Lung (tissue), 12 donors: ENCODE results near the gene ENPP1. TPM values are rescaled to one million over a fixed set of nuclear protein-coding genes. Genes with fewer than 3 reads are reported as not detected.

Experiments
- ATAC-seq: fragments of 200-7000 bp; cut with Tn5 transposase; one replicate; pipeline ENCODE4 v1.9.1; 2020; ENCODE audit warnings: moderate number of reproducible peaks; ENCODE audit not compliant: insufficient read depth, low FRiP score
- DNase-seq, 3 donors: peaks; one replicate each; pipeline ENCODE4 v3.0.0-alpha.2; 2013 to 2017
- H3K27ac ChIP-seq, 2 donors: one replicate each; pipeline ENCODE4 v1.5.1; 2013; ENCODE audit warnings: mild to moderate bottlenecking in 2 of 2, moderate library complexity in 2 of 2, control low read depth in 1 of 2, inconsistent platforms in 1 of 2, low read depth in 1 of 2, low read length in 1 of 2
- H3K27me3 ChIP-seq, 3 donors: one replicate each; pipeline ENCODE4 v1.5.1; 2013; ENCODE audit warnings: low read length in 2 of 3; ENCODE audit not compliant: control insufficient read depth in 3 of 3, insufficient read depth in 3 of 3
- H3K36me3 ChIP-seq, 4 donors: one replicate each; pipeline ENCODE4 v1.5.1; 2013; ENCODE audit warnings: low read length in 4 of 4, mild to moderate bottlenecking in 1 of 4, moderate library complexity in 1 of 4; ENCODE audit not compliant: control insufficient read depth in 4 of 4, insufficient read depth in 4 of 4
- H3K4me1 ChIP-seq, 5 donors: one replicate each; pipeline ENCODE4 v1.5.1; 2013; ENCODE audit warnings: low read length in 5 of 5, mild to moderate bottlenecking in 2 of 5, moderate library complexity in 1 of 5; ENCODE audit not compliant: control insufficient read depth in 5 of 5, insufficient read depth in 5 of 5
- H3K4me3 ChIP-seq: one replicate; pipeline ENCODE4 v1.5.1; 2013; ENCODE audit warnings: mild to moderate bottlenecking, control low read depth, moderate library complexity
- H3K9ac ChIP-seq, 2 donors: one replicate each; pipeline ENCODE4 v1.5.1; 2013; ENCODE audit warnings: low read length in 2 of 2, control low read depth in 1 of 2; ENCODE audit not compliant: insufficient read depth in 1 of 2
- H3K9me3 ChIP-seq, 4 donors: one replicate each; pipeline ENCODE4 v1.5.1; 2013; ENCODE audit warnings: low read length in 3 of 4, mild to moderate bottlenecking in 1 of 4, moderate library complexity in 1 of 4; ENCODE audit not compliant: control insufficient read depth in 4 of 4, insufficient read depth in 3 of 4
- whole genome bisulfite sequencing, 2 donors: extraction: QIAGEN DNeasy Blood & Tissue Kit; methylation state at CpG; one replicate each; pipeline ENCODE4 v1.1.7; 2013; 5-methylcytosine and 5-hydroxymethylcytosine counted together
- polyA plus RNA-seq, 2 donors: library from polyadenylated mRNA; stranded (reverse); fragments of 200-250 nt; gene quantifications; one replicate each; pipeline ENCODE4 v1.2.1, GENCODE V29; 2013
- total RNA-seq, 2 donors: library from RNA; depleted of rRNA in 1 of 2; stranded (reverse); fragments of >200 nt in 1 of 2; gene quantifications; one replicate each; pipeline ENCODE4 v1.2.1, GENCODE V29; 2014 to 2021
- TF ChIP-seq, protein P1 (sequence below): IDR thresholded peaks from 2 replicates; pipeline ENCODE4 v1.5.1; 2012; ENCODE audit warnings: mild to moderate bottlenecking; ENCODE audit errors: control extremely low read depth, extremely low read depth
- donor health status: control.
- donor health status: control.
- donor health status: Bipolar disorder and iron deficiency.
- donor health status: healthy.
- donor health status: DM: yes; HTN: yes; CAD: no.

Gene ENPP1
- total and polyA plus RNA-seq, 4 donors = 0.21 to 7.3 (median 0.82) TPM

DNA sequence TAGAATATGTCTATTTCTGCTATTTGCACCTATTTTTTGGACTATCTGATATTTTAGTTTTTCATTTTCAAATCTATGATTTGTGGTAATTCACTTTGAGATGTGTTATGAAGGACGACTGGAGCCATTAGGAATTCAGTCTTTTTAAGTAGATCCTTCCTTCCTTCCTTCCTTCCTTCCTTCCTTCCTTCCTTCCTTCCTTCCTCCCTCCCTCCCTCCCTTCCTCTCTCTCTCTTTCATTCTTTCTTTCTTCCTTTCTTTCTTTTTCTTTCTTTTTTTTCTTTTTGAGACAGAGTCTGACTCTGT lies 46.1 kb upstream of the ENPP1 start:
- no peak for ATAC-seq
- no peaks in the 10 kb centered on the region for H3K27me3 ChIP-seq
- no peaks in the 10 kb centered on the region for H3K36me3 ChIP-seq
- no peaks in the 10 kb centered on the region for H3K9me3 ChIP-seq
- no peak overlapping the region for H3K27ac ChIP-seq
- TF ChIP-seq, protein P1, sequence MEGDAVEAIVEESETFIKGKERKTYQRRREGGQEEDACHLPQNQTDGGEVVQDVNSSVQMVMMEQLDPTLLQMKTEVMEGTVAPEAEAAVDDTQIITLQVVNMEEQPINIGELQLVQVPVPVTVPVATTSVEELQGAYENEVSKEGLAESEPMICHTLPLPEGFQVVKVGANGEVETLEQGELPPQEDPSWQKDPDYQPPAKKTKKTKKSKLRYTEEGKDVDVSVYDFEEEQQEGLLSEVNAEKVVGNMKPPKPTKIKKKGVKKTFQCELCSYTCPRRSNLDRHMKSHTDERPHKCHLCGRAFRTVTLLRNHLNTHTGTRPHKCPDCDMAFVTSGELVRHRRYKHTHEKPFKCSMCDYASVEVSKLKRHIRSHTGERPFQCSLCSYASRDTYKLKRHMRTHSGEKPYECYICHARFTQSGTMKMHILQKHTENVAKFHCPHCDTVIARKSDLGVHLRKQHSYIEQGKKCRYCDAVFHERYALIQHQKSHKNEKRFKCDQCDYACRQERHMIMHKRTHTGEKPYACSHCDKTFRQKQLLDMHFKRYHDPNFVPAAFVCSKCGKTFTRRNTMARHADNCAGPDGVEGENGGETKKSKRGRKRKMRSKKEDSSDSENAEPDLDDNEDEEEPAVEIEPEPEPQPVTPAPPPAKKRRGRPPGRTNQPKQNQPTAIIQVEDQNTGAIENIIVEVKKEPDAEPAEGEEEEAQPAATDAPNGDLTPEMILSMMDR = no peak
- no peak overlapping the region for H3K9ac ChIP-seq
- WGBS, 2 donors = 58 to 70% methylated on average over 1 of the region's 1 CpG
- no peak overlapping the region for H3K4me3 ChIP-seq
- peaks cover 0 to 6% (median 0%) of the 10 kb centered on the region in 5 donors for H3K4me1 ChIP-seq
- DNase-seq = no peak

DNA sequence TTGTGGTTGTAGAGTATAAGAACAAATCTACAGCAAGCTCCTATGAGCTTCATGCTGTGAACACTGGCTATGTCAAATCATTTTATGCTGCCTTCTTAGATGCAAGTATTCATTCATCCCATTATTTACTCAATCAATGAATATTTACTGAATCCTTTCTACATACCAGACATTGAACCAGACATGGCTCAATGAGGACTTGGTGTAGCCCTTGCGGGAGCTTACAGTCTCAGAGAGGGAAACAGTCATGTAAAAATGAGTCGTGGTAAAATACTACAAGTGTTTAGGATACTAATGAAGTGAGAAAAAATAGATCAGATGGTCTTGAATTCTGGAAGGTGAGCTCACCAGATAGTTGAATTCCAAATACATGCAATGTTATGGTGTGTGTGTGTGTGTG lies 44.8 kb upstream of the ENPP1 start:
- H3K27me3 ChIP-seq = no peaks in the 10 kb centered on the region
- H3K9ac ChIP-seq = no peak overlapping the region
- H3K9me3 ChIP-seq = no peaks in the 10 kb centered on the region
- 88 to 89% methylated on average over 2 of the region's 2 CpGs for WGBS, 2 donors
- H3K27ac ChIP-seq = no peak overlapping the region
- peaks cover 0 to 6% (median 0%) of the 10 kb centered on the region in 5 donors for H3K4me1 ChIP-seq
- no peaks in the 10 kb centered on the region for H3K36me3 ChIP-seq
- no peak overlapping the region for H3K4me3 ChIP-seq
- TF ChIP-seq, protein P1 = no peak
- ATAC-seq (no peak), DNase-seq (no peak)

DNA sequence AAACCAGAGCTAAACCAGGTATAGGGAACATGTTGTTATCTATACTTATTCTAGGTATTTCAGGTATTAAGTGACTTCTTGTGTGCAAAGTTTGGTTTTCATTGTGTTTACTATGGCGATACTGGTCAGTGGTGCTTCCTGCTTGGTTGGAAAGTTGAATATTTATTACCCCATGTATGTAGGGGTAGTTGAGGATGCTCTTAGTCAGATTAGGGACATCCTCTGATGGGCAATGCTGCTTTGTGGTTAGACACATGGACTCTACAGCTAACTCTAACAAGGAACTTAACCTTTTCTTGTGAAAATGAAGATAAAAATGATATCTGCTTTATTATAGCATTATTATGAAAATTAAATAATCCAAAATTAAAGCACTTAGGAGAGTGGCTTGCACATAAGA lies 44.1 kb upstream of the ENPP1 start:
- Histone ChIP-seq H3K36me3 (no peaks in the 10 kb centered on the region), H3K4me3 (no peak overlapping the region), H3K9me3 (no peaks in the 10 kb centered on the region), H3K27me3 (no peaks in the 10 kb centered on the region), H3K27ac (no peak overlapping the region), H3K9ac (no peak overlapping the region), H3K4me1 (peaks cover 0 to 6% (median 0%) of the 10 kb centered on the region in 5 donors)
- DNase-seq = no peak
- ATAC-seq = no peak
- TF ChIP-seq, protein P1 = no peak
- WGBS, 2 donors = 43 to 51% methylated on average over 1 of the region's 1 CpG

DNA sequence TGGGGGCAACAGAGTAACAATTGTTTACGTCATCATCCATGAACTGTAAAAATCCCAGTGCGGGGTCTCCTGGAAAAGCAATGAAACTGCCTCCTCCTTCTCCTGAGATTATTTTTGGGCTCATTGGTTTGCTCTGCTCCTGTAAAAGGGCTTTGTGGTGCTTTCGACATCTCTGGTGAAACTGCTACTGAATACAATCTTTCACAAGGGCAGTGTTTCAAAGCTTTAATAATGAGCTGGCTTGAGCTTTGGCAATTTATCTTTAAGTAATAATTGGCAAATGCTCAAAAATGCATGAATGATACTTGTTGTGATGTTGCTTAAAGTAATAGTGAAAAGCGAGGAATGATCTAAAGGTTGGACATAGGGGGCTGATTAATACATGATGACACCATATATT lies 43.5 kb upstream of the ENPP1 start:
- Histone ChIP-seq H3K9ac (no peak overlapping the region), H3K36me3 (no peaks in the 10 kb centered on the region), H3K4me3 (no peak overlapping the region), H3K27me3 (no peaks in the 10 kb centered on the region), H3K27ac (no peak overlapping the region), H3K9me3 (no peaks in the 10 kb centered on the region), H3K4me1 (peaks cover 0 to 6% (median 0%) of the 10 kb centered on the region in 5 donors)
- no peak for DNase-seq
- no peak for ATAC-seq
- TF ChIP-seq, protein P1 = no peak
- 86 to 93% methylated on average over 4 of the region's 4 CpGs for WGBS, 2 donors
